HCT116 (cell line): ENCODE measurements around the gene HTR3B. TPM values are rescaled to one million over a fixed set of nuclear protein-coding genes. Genes with fewer than 3 reads are reported as not detected.

Source experiments
- ATAC-seq: fragments of 200-7000 bp; cut with Tn5 transposase; 2 replicates; pipeline ENCODE4 v1.9.1; 2020; ENCODE audit warnings: mild to moderate bottlenecking, moderate library complexity
- BruUV-seq: library from RNA; stranded (reverse); fragments of 400-500 nt; replicated peaks from 2 replicates; lab custom pipeline; 2021; lab: Mats Ljungman, UMichigan
- CTCF ChIA-PET: fragments of 300-600 bp; sonication (Branson Sonifier 250); formaldehyde crosslinking; loops from one replicate; lab custom pipeline; 2021; ENCODE audit warnings: antibody characterized with exemption; lab: Charles Lee
- POLR2A ChIA-PET: fragments of 300-600, 350-600 bp; sonication (Branson Sonifier 250); formaldehyde crosslinking; loops from one replicate; lab custom pipeline; 2021; ENCODE audit warnings: antibody characterized with exemption; lab: Charles Lee
- RAD21 ChIA-PET, 2 experiments: fragments of 300-600 bp; sonication (Branson Sonifier 250); formaldehyde crosslinking; loops; one replicate each; lab custom pipeline; 2023; ENCODE audit warnings: low total read pairs in 2 of 2; ENCODE audit not compliant: uncharacterized antibody in 2 of 2, unreplicated experiment in 2 of 2, low non-redundant PET in 1 of 2; lab: Charles Lee
- DNase-seq: peaks from one replicate; pipeline ENCODE4 v3.0.0-alpha.2; 2010; ENCODE audit warnings: low read depth, low spot score
- H2AFZ ChIP-seq: fragments of 200-600 bp; shearing (Covaris generic), sonication (generic); 2 replicates; pipeline ENCODE4 v1.6.1; 2017; ENCODE audit warnings: low read depth, mixed run types, mixed read lengths, antibody characterized with exemption, low read length; ENCODE audit not compliant: poor library complexity, severe bottlenecking
- H3K27ac ChIP-seq: 2 replicates; pipeline ENCODE4 v1.5.1; 2012; ENCODE audit warnings: low read depth, low read length
- H3K27me3 ChIP-seq: fragments of 200-600 bp; sonication (generic); 2 replicates; pipeline ENCODE4 v1.6.1; 2016; ENCODE audit warnings: mixed run types, low read length, mixed read lengths; ENCODE audit not compliant: insufficient read depth
- H3K36me3 ChIP-seq, 2 experiments: fragments of 200-500 bp in 1 of 2; fragments of 200-600 bp in 1 of 2; sonication (Bioruptor generic) in 1 of 2; sonication (generic) in 1 of 2; 2 replicates each; pipeline versions ENCODE4 v1.5.1 to v1.6.1; 2014 to 2016; ENCODE audit warnings: low read length in 2 of 2, inconsistent platforms in 1 of 2, mixed read lengths in 1 of 2, mixed run types in 1 of 2; ENCODE audit not compliant: insufficient read depth in 2 of 2, control insufficient read depth in 1 of 2
- H3K4me1 ChIP-seq, 2 experiments: fragments of 200-600 bp in 1 of 2; sonication (generic) in 1 of 2; 2 replicates each; pipeline versions ENCODE4 v1.5.1 to v1.6.1; 2012 to 2017; ENCODE audit warnings: low read length in 2 of 2, inconsistent platforms in 1 of 2, mild to moderate bottlenecking in 1 of 2, mixed read lengths in 1 of 2, mixed run types in 1 of 2, moderate library complexity in 1 of 2; ENCODE audit not compliant: insufficient read depth in 2 of 2, control insufficient read depth in 1 of 2
- H3K4me2 ChIP-seq: fragments of 200-600 bp; sonication (generic); 2 replicates; pipeline ENCODE4 v1.6.1; 2017; ENCODE audit warnings: mixed run types, low read length, mixed read lengths
- H3K4me3 ChIP-seq, 2 experiments: fragments of 200-600 bp in 1 of 2; sonication (generic) in 1 of 2; replicated peaks in 1 of 2; 2 replicates each; pipeline ENCODE4 v1.5.1; 2011 to 2016; ENCODE audit warnings: low read length in 2 of 2, control low read depth in 1 of 2, low read depth in 1 of 2, mild to moderate bottlenecking in 1 of 2, mixed read lengths in 1 of 2, mixed run types in 1 of 2
- H3K79me2 ChIP-seq: fragments of 200-600 bp; sonication (generic); 2 replicates; pipeline ENCODE4 v1.6.1; 2017; ENCODE audit warnings: mild to moderate bottlenecking, mixed run types, low read length, moderate library complexity, mixed read lengths; ENCODE audit not compliant: insufficient read depth
- H3K9ac ChIP-seq: fragments of 200-600 bp; sonication (generic); 2 replicates; pipeline ENCODE4 v1.6.1; 2016; ENCODE audit warnings: low read length, mixed read lengths
- H3K9me2 ChIP-seq: fragments of 200-600 bp; sonication (generic), shearing (Covaris generic); 2 replicates; pipeline ENCODE4 v1.6.1; 2017; ENCODE audit warnings: mixed run types, mild to moderate bottlenecking, moderate library complexity; ENCODE audit not compliant: insufficient read depth
- H3K9me3 ChIP-seq, 2 experiments: fragments of 200-500 bp in 1 of 2; fragments of 200-600 bp in 1 of 2; sonication (Bioruptor generic) in 1 of 2; sonication (generic) in 1 of 2; 2 replicates each; pipeline ENCODE4 v1.6.1; 2014 to 2017; ENCODE audit warnings: low read length in 2 of 2, mixed read lengths in 2 of 2, inconsistent platforms in 1 of 2, low read depth in 1 of 2, mild to moderate bottlenecking in 1 of 2, mixed run types in 1 of 2, moderate library complexity in 1 of 2; ENCODE audit not compliant: control insufficient read depth in 1 of 2, insufficient read depth in 1 of 2
- H4K20me1 ChIP-seq: fragments of 200-600 bp; sonication (generic), shearing (Covaris generic); 2 replicates; pipeline ENCODE4 v1.6.1; 2017; ENCODE audit warnings: mixed run types, mild to moderate bottlenecking, moderate library complexity; ENCODE audit not compliant: insufficient read depth
- CEBPB ChIP-seq: IDR thresholded peaks from 2 replicates; pipeline ENCODE4 v1.6.1; 2012; ENCODE audit warnings: low read depth
- POLR2A ChIP-seq: IDR thresholded peaks from 2 replicates; pipeline ENCODE4 v1.7.0; 2011; ENCODE audit warnings: borderline replicate concordance; ENCODE audit not compliant: insufficient read depth, insufficient read length; ENCODE audit errors: extremely low read depth
- POLR2AphosphoS5 ChIP-seq: IDR thresholded peaks from 2 replicates; pipeline ENCODE4 v1.6.1; 2011; ENCODE audit warnings: mild to moderate bottlenecking, low read depth, low read length, moderate library complexity
- SIN3A ChIP-seq: IDR thresholded peaks from 2 replicates; pipeline ENCODE4 v1.6.1; 2012; ENCODE audit warnings: low read depth
- ZBTB33 ChIP-seq: IDR thresholded peaks from 2 replicates; pipeline ENCODE4 v1.6.1; 2011; ENCODE audit warnings: mild to moderate bottlenecking, low read length, moderate library complexity; ENCODE audit not compliant: insufficient replicate concordance; ENCODE audit errors: extremely low read depth
- intact Hi-C: fragments of 100-400 bp; cut with micrococcal nuclease; formaldehyde crosslinking; loops from 2 replicates; pipeline ENCODE4 v1.10.0; 2022
- total RNA-seq: library from RNA; stranded (reverse); gene quantifications from one replicate; pipeline ENCODE4 v1.2.1, GENCODE V29; 2021; ENCODE audit not compliant: unreplicated experiment

The HTR3B gene
- total RNA-seq, 1 experiment from 2014 or later: not detected

GRCh38 chr11:113923572-113923971, 19.0 kb downstream of the HTR3B start:
- intact Hi-C loops: no loop called here
- Histone ChIP-seq H2AFZ (no peak overlapping the region), H3K4me3 (no peak overlapping the region), H3K9me3 (no peaks in the 10 kb centered on the region), H3K36me3 (no peaks in the 10 kb centered on the region), H3K27ac (no peak overlapping the region), H4K20me1 (no peaks in the 10 kb centered on the region), H3K79me2 (no peaks in the 10 kb centered on the region), H3K4me2 (no peak overlapping the region), H3K9me2 (no peaks in the 10 kb centered on the region), H3K4me1 (peaks cover 0 to 11% of the 10 kb centered on the region in 2 experiments; a peak in 2 of 4 replicates), H3K9ac (no peak overlapping the region), H3K27me3 (no peaks in the 10 kb centered on the region)
- POLR2A ChIA-PET: no interaction called here
- RAD21 ChIA-PET: no interaction called here
- TF ChIP-seq SIN3A (no peak), CEBPB (no peak), POLR2A (no peak)
- no TSS peak for BruUV-seq
- CTCF ChIA-PET: no interaction called here
- ATAC-seq (no peak), DNase-seq (no peak)

- H3K4me3 ChIP-seq: peak overlapping the region; percentile 8 to 42; a peak in 3 of 4 replicates
- H3K9me2 ChIP-seq: no peaks in the 10 kb centered on the region
- H3K27ac ChIP-seq: no peak overlapping the region
- no peaks in the 10 kb centered on the region for H3K79me2 ChIP-seq
- no peaks in the 10 kb centered on the region for H4K20me1 ChIP-seq
- ChIA-PET CTCF (no interaction called here), POLR2A (no interaction called here), RAD21 (no interaction called here)
- H3K4me1 ChIP-seq: peaks cover 0 to 11% of the 10 kb centered on the region in 2 experiments; a peak in 2 of 4 replicates
- H3K4me2 ChIP-seq: peak overlapping the region; percentile 72
- H3K36me3 ChIP-seq: no peaks in the 10 kb centered on the region
- no peak overlapping the region for H3K9ac ChIP-seq
- DNase-seq (no peak), ATAC-seq (peak; percentile 77)
- no TSS peak for BruUV-seq
- peak overlapping the region; percentile 65 for H2AFZ ChIP-seq
- TF ChIP-seq ZBTB33 (no peak), POLR2AphosphoS5 (no peak)
- intact Hi-C loops: no loop called here
- H3K27me3 ChIP-seq: no peaks in the 10 kb centered on the region
- H3K9me3 ChIP-seq: no peaks in the 10 kb centered on the region
These were observed 21.9 kb downstream of the HTR3B start for GRCh38 chr11:113926273-113927197.
